Measurements from ENCODE around the gene C1orf115.
"Not testable (repeated sequence)": the region's sequence is repeated elsewhere in the genome, so short reads cannot be mapped to it uniquely, and the experiment has no call there.

Gene C1orf115, protein sequence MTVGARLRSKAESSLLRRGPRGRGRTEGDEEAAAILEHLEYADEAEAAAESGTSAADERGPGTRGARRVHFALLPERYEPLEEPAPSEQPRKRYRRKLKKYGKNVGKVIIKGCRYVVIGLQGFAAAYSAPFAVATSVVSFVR

DNA sequence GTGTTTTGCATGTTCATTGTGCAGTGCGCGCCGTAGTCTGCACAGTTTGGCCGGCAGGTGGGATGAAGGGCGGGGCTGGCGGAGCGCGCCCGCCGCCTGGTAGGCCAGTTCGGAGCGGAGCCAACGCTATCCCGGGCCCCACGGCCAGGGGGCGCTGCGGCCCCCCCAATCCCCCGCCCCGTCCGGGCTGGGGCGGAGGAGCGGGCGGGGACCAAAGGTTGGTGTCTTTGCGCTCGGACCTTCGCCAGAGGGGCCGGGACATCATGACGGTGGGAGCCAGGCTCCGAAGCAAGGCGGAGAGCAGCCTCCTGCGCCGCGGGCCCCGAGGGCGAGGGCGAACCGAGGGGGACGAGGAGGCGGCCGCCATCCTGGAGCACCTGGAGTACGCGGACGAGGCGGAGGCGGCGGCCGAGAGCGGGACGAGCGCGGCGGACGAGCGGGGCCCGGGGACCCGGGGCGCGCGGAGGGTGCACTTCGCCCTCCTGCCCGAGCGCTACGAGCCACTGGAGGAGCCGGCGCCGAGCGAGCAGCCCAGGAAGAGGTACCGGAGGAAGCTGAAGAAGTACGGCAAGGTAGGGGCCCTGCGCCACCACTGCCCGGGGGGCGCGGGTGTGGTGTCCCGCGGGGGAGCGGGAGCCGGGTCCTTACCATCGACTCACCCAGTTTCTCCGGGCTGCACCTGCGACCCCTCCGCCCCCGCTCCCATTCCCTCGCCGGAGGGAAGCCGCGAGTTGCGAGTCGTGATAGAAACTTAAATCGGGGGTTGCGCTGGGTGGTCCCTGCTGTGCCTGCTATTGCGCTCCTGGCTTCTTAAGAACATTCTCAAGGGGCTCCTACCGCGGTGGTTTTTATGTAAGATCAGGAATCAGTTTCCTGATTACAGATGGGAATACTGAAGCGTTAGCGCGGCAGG is at the start of gene C1orf115:
Gene C1orf115, plus strand, starts transcription at position 224 of the 913 bp plus-strand sequence. Its CDS starts 40 bp downstream, at position 264.
- DNase-seq = peak; percentile 11

DNA sequence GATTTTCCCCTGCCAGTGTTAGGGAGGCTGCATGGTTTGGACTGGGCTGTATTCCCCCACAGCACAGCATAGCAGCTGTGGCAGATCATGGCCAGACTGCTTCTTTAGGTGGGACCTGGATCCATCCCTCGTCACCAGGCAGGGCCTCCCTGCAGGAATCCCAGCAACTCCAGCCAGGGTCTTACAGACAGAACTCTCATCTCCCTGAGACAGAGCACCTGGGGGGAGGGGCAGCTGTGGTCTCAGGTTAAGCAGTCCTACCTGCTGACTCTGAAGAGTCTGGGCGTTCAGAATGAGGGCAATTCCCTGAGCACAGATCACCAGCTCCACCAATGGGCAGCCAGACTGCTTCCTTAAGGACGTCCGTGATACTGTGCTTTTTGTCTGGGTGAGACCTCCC is 47.9 kb upstream of the C1orf115 start:
- DNase-seq = no peak

DNA sequence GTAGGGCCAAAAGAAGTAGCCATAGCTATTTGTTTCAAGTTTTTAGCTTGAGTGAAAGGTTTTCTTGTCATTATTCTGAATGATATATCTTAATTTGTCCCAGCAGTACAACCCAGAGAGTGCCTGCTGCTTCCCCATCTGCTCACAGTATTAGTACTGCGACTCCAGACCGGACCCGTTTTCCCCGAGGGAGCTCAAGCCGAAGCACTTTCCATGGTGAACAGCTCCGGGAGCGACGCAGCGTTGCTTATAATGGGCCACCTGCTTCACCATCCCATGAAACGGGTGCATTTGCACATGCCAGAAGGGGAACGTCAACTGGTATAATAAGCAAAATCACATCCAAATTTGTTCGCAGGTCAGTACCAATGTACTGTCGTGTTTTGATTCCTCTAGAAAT is 37.2 kb upstream of the C1orf115 start:
- DNase-seq = no peak

DNA sequence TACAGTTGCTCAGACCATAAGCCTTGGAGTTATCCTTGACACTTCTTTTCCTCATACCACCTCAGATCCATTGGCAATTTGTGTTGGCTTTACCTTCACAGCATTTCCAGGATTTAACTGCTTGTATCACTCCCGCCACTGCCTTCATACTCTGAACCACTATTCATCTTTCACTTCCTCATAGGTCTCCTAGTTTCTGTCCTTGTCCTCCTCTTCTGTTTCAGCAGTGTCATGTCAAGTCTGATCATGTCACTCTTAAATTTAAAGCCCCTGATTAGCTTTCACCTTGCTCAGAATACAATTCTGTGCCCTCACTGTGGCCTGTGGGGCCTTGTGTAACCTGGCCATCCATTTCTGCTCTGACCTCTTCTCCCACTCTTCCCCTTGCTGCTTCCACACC is 34.7 kb upstream of the C1orf115 start:
- DNase-seq = no peak

DNA sequence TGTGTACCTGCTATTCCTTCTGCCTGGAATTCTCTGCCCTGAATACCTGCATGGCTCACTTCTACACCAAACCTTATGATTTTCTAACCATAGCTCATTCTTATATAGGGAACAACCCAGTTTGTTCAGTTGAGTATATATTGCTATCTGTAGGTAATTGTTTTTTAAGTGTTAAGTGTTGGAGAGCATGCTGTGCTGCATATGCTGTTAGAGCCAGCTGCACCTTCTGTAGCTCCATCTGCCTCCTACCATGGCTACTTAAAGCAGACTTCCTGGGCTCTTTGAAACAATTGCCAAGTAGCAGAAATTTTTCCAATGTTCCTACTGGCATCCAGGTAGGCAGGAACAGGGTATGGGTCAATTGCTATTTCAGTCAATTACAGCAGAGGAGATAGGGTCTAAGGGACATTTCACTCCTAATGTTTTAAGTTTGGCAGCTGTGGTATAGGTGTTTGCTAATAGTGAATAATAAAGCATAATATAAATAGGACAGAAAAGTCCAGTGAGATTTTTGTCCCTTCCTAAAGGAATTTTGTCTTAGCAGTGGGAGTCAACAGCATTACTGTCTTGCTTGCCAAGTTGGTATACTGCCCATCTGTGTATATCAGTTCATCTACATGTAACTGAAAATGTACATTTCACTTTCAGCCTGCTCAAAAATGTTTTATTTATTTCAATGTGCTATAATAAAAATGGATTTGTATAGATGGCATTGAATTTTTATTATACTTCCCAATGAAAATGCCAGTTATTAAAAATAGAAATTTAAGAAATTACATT is 34.0 kb upstream of the C1orf115 start:
- no peak for DNase-seq

DNA sequence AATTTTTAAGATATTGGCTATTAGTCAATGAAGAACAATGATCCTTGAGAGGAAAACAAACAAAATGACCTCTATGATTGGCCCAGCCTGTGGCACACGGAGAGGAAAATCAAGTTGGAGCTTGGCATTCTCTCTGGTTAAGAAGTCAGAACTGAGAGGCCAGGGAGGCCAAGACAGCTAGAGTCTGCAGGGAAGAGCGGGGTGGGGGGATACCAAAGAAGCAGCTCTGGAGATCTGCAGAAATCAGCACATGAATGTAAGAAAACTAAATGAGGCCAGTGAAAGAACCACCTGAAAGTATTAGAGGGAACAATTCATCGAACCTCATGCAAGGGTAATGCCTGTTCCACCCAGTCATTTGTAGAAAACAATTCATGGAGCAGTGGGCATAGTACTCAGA is 23.8 kb upstream of the C1orf115 start:
- no peak for DNase-seq

DNA sequence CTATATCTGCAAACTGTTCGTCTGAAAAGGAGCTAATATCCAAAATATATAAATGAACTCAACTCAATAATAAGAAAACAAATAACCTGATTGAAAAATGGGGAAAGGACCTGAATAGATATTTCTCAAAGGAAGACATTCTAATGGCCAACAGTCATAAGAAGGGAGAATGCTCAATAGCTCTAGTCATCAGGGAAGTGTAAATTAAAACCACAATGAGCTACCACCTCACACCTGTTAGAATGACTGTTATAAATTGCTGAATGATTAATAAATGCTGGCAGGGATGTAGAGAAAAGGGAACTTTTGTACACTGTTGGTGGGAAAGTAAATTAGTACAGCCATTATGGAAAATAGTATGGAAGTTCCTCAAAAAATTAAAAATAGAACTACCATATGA is 21.2 kb upstream of the C1orf115 start:
- DNase-seq = no peak

DNA sequence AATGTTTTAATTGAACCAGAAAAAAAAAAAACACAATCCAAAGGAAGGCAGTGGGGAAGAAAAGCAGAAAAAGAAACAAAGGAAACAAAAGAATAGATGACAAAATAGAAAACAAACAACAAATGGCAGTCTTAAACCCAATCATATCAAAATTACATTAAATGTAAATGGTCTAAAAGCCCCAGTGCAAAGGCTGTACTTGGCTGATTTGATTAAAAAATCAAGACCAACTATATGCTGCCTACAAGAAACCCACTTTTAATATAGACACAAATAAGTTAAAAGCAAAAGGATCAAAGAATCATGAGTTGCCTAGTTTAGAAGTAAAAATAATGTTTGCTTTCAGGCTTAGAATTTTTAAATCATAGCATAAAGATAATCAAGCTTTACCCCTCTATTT is 19.8 kb upstream of the C1orf115 start:
- no peak for DNase-seq

DNA sequence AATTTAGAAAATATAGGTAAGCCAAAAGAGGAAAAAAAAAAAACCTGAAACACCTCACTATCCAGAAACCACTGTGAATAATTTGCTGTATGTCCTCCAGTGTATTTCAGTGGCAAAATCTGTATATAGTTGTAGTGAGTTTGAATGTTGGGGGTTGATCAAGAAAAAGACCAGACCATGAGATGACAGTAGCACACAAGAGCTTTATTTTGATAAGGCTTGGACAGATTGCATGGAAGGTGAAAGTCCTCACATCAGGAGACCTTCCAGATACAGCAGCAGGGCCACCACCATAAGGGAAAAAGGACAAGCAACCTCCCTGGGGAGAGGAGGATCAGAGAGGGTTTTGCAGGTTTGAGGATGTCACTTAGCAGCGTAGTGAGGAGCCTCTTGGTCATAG is 16.2 kb upstream of the C1orf115 start:
- DNase-seq = no peak

DNA sequence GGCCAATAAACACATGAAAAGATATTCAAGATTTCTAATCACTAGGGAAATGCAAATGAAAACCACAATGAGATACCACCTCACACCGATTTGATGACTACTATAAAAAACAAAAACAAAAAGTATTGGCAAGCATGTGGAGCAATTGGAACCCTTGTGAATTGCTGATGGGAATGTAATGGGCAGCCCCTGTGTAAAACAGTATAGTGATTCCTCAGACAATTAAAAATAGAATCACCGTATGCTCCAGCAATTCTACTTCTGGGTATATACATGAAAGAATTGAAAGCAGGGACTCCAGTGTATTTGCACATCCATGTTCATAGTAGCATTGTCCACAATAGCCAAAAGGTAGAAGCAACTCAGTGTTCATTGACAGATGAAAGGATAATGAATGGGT is 12.9 kb upstream of the C1orf115 start:
- DNase-seq = no peak

DNA sequence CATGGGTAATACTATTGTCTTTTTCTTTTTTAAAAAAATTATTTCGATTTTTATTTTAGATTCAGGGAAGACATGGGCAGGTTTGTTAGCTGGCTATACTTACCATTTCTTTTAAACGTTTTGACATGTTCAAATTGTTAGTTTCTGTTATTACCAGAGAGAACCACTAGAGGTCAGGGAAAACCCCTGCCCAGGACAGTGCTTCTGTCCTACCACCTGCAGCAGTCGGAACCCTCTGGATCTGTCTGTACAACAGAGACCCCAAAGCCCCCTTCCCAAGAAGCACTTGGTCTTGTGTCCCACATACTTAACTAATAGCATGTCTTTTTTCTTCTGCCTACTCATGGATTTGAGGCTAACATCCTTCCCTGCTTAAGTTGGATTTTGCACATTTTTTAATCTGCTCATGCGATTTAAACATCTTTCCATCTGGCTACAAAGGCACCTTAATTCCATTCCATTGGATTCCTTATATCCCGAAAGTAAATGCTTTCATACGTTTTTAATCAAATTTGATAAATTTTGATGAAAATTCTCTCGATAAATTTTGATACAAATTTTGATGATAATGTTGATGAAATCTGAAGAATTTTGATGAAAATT is 10.0 kb upstream of the C1orf115 start:
- DNase-seq = peak; percentile 24

DNA sequence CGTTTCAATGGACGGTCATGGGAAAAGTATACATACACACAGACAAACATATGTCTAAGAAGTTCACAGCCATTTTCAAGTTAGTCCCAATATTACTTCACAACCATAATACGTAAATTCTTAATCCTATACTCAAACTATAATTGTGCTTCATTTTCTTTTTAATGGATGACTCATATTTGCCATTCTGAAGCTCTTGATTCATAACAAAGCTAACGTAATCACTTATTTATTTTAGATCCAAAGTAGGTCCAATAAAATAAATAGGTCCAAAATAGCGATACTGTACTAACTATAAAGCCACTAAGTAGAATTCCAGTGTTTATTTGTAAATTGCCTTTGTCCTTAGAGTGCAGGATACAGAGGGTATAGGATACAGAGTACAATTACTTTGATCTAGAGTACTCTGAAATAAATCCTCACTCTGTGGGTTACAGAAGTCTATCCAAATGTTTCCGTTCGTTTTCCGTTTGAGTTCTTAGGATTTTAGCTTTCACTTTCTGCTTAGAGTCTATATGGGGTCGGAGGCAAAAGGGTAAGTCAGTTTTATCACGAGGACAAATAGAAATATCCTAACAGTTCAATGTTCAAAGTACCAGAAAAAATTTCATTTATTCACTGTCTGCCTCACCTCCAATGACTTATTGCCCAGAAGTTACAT is 8.8 kb upstream of the C1orf115 start:
- DNase-seq = no peak

DNA sequence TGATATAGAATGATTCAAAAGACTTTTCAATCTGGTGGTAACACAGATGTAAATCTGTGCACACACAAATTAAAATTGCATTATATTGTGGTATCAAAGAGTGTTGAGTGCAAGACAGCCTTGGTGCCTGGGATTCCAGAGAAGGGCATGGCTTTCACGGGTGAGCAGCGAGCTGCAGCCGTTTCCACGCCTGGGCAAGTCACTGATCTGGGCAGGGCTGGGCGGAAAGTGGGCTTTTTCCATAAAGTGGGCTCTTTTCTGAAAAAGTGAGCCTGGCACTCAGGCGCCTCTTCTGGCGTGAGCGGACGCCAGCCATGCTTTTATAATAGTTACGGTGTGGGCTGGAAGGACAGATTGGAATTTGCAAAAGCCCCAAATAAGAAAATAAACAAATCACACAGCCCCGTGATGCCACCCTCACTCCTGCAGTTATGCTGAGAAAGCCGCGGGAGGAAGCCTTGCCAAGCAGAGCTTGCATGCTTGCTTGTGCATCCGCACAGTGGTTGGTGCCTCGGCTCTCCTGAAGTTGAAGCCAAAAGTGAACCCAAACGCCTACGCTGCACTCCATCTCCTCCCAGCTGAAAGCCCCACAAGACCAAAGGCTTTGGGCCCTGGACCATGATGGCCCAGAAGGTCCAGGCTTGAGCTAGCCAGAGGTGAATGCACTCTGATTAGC is 7.1 kb upstream of the C1orf115 start:
- DNase-seq = no peak

DNA sequence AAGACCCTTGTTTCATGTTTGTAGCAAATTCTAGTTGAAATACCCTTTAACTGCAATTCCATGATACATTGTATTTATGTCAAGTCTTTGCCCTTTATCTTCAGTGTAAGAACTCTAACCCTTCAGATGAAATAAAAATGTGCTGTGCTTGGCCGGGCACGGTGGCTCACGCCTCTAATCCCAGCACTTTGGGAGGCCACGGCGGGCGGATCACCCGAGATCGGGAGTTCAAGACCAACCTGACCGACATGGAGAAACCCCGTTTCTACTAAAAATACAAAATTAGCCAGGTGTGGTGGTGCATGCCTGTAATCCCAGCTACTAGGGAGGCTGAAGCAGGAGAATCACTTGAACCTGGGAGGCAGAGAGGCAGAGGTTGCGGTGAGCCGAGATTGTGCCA is 6.4 kb upstream of the C1orf115 start:
- not testable (repeated sequence) for DNase-seq

DNA sequence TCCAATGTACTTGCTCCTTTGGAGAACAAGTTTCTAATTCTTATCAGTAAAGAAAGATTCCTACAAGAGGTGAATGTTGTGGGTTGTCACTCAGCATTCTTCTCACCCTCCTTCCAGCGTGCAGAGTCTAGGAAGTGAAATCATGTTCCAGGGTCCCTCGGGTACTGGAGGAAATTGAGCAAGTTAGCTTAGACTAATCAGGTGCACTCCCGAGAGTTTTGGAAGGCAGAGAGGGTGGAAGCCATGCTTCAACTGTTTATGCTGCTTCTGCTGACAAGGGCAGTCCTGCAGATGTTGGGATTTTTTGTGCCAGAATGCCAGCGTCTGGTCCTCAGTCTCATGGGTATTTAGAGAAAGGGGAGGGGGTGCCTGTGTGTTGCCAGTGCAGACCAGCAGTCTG is 5.3 kb upstream of the C1orf115 start:
- no peak for DNase-seq

DNA sequence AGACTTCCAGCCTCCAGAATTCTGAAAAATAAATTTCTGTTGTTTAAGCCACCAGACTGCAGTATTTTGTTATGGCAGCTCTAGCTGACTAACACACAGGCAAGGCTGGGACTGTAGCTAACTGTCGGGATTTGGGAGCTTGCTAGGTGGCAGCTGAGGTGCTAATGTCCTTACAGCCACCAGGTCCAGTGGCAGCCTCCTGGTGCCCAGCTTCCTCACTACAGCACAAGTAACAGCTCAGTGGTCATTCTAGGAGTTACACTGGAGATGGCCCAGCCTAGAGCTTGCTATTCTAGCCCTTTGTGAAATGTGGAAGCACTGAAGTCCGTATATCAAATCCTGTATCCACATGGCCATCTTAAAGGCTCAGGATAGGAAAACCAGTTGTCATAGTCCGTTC is 4.3 kb upstream of the C1orf115 start:
- DNase-seq = no peak

DNA sequence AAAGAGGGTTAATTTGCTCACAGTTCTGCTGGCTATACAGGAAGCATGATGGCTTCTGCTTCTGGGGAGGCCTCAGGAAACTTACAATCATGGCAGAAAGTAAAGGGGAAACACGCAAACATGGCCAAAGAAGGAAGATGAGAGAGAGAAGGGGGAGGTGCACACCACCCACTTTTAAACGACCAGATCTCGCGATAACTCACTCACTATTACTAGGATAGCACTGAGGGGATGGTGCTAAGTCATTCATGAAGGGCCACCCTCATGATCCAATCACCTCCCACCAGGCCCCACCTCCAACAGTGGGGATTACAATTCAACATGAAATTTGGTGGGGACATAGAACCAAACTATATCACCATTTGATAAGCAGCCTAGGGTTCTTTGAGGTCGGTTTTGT is 2.4 kb upstream of the C1orf115 start:
- DNase-seq = no peak

DNA sequence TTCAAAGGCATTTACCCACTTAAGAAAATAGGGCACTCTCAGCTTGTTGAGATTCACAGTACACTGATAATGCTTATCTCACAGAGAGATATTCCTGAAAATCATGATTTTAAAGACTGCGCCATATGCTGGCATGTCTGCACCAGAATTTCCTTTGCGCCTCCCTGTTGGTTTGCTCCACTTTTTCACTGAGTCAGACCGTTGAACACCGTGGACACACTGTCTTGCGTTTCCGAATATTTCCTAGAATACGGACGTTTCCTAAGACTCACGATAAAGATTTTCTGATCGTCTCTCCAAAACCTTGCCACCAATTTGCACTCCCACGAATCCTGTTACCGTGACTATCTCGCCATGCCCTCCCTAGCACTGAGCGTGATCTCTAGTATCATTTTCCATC is 497 bp upstream of the C1orf115 start:
- DNase-seq = no peak

DNA sequence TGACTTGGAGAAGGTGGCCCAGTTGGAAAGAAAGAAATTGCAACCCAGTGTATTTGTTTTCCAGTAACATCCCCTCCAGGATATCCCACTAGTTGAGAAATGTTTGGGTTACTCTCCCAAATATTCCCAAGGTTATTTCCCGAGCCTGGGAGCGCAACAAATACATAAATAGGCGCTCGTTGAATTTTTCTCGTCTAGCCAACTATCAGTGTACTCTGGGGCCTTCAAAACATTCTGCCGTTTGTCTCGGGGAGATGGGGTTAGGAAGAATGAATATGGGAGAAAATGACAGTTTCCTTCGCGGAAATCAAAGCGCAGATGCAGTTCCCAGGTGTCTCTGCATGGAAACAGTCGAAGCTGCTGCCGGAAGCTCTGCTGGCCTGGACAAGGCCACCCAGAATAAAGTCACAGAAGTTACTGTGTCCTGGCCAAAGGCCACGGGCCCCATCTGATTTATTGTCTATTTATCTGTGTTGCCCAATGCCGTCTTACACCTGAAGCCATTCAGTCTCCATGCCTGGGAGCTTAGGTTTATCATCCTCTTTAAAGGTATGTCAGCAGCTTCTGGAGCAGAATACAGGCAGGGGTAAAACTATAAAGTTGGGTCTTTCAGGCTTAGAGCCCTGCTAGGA is 1.0 kb downstream of the C1orf115 start:
- DNase-seq = no peak

DNA sequence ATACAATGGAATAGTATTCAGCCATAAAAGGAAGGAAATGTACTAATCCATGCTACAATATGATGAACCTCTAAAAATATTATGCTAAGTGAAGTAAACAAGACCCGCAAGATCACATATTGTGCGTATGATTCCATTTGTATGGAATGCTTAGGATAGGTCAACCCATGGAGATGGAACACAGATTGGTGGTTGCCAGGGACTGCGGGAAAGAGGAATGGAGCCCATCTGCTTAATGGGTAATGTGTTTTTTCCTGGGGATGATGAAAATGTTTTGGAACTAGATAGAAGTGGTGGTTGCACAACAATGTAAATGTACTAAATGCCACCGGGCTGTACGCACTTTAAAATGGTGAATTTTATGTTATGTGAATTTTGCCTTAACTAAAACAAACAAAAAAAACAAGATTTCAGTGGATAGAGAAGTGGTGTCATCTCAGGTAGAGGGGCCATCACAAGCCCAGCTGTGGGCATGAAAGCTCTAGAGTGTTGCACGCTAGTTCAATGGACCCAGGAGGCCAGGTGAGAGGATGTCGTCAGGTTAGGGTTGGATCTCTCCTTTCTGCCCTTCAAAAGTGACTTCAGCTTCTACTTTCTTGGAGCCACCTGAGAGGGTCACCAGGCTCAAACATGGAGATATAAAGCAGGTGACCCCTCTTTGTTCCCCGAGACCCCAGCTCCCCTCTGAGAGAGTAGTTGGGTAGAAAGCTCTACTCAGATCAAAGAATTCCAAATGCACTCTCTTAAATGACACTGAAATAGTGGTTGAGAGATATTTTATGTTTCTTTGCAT is 2.5 kb downstream of the C1orf115 start:
- peak; percentile 21 for DNase-seq

DNA sequence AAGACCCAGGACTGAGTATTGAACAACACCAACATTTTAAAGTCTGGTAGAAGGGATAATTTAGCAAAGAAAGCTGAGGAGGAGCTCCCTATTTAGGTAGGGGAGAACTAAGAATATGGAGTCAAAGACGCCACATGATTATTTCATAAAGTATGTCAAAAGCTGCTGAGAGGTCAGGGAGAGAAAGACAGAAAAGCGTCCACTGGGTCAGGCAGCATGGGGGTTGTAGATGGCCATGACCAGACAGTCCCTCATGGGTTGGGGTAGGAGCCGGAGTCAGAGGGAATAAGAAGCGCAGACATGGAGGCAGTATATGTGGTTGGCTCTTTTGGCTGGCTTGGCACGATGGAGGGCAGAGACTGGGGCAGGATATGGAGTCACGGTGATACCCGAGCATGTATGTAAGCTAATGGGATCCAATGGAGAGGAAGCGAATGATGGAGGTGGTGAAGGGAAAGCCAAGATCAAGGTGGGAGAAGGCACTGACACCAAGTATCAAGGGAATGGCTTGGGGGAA is 4.8 kb downstream of the C1orf115 start:
- no peak for DNase-seq
